HL-60 (cell line): ENCODE data around the gene TBC1D12.

Experiments
- CTCF ChIP-seq: IDR thresholded peaks from one replicate; pipeline ENCODE4 v1.5.1; 2011; ENCODE audit warnings: low read length, control low read depth, inconsistent platforms; ENCODE audit not compliant: insufficient read depth
- POLR2AphosphoS5 ChIP-seq: IDR thresholded peaks from 2 replicates; pipeline ENCODE4 v1.6.1; 2012; ENCODE audit warnings: low read depth
- REST ChIP-seq: IDR thresholded peaks from 2 replicates; pipeline ENCODE4 v1.6.1; 2012; ENCODE audit warnings: low read depth; ENCODE audit not compliant: insufficient replicate concordance

- no peak for TF ChIP-seq POLR2AphosphoS5
- TF ChIP-seq CTCF: no peak
- TF ChIP-seq REST: no peak
Observed at GRCh38 chr10:94496646-94497045, 94.3 kb downstream of the TBC1D12 start.
